Prostate gland (tissue), 2 donors: ENCODE data around the gene TTBK1.

Experiments
- CTCF ChIP-seq, 4 experiments: fragments of 200-600 bp in 2 of 4; fragments of 450-650 bp in 2 of 4; sonication (generic) in 2 of 4; IDR thresholded peaks; 1 replicate in 3 of 4; 2 replicates in 1 of 4; pipeline ENCODE4 v1.5.1; 2016 to 2019; ENCODE audit warnings: antibody characterized with exemption in 4 of 4, mild to moderate bottlenecking in 2 of 4, moderate library complexity in 2 of 4
- POLR2A ChIP-seq: fragments of 450-650 bp; IDR thresholded peaks from one replicate; pipeline ENCODE4 v1.6.1; 2016; ENCODE audit warnings: antibody characterized with exemption, mild to moderate bottlenecking
- POLR2AphosphoS5 ChIP-seq: sonication (generic); formaldehyde crosslinking; IDR thresholded peaks from one replicate; pipeline ENCODE4 v1.6.1; 2017; ENCODE audit warnings: antibody characterized with exemption

- no peak for TF ChIP-seq CTCF (IDR thresholded peaks at IDR 0.05)
- TF ChIP-seq POLR2AphosphoS5, result no peak
- no peak for TF ChIP-seq POLR2A
Measured at GRCh38 chr6:43294536-43294935, 51.3 kb downstream of the TTBK1 start.
